BE2C (cell line): Measurements from ENCODE around the gene MEF2C.

Source experiments
- DNase-seq: peaks from one replicate; pipeline ENCODE4 v3.0.0-alpha.2; 2020
- H3K27me3 ChIP-seq: fragments of 250-450 bp; sonication (Bioruptor Pico); 2 replicates; pipeline ENCODE4 v1.5.1; 2020; ENCODE audit warnings: mild to moderate bottlenecking
- H3K36me3 ChIP-seq: fragments of 250-450 bp; sonication (Bioruptor Pico); 2 replicates; pipeline ENCODE4 v1.5.1; 2020; ENCODE audit warnings: mild to moderate bottlenecking
- H3K4me1 ChIP-seq: fragments of 250-450 bp; sonication (Bioruptor Pico); 2 replicates; pipeline ENCODE4 v1.5.1; 2020
- H3K4me3 ChIP-seq: 2 replicates; pipeline ENCODE4 v1.5.1; 2011; ENCODE audit warnings: low read depth, low read length
- H3K9me3 ChIP-seq: fragments of 250-450 bp; sonication (Bioruptor Pico); 2 replicates; pipeline ENCODE4 v1.5.1; 2020
- CTCF ChIP-seq: IDR thresholded peaks from 2 replicates; pipeline ENCODE4 v1.5.1; 2012; ENCODE audit warnings: mild to moderate bottlenecking, low read depth, low read length

MEF2C gene

GRCh38 chr5:88836195-88836838, 46.7 kb downstream of the MEF2C start:
- no peaks in the 10 kb centered on the region for H3K4me1 ChIP-seq
- H3K4me3 ChIP-seq = no peak overlapping the region
- H3K36me3 ChIP-seq = no peaks in the 10 kb centered on the region
- no peak for TF ChIP-seq CTCF
- peaks cover 4% of the 10 kb centered on the region; the same call in 1 of the 2 replicates for H3K27me3 ChIP-seq
- H3K9me3 ChIP-seq = no peaks in the 10 kb centered on the region
- no peak for DNase-seq

GRCh38 chr5:88834499-88834898, 48.5 kb downstream of the MEF2C start:
- Histone ChIP-seq H3K27me3 (peaks cover 4% of the 10 kb centered on the region; the same call in 1 of the 2 replicates), H3K36me3 (no peaks in the 10 kb centered on the region), H3K4me3 (no peak overlapping the region), H3K4me1 (no peaks in the 10 kb centered on the region), H3K9me3 (no peaks in the 10 kb centered on the region)
- DNase-seq = no peak
- TF ChIP-seq CTCF = no peak

GRCh38 chr5:88834131-88834462, 48.9 kb downstream of the MEF2C start:
- Histone ChIP-seq H3K4me1 (no peaks in the 10 kb centered on the region), H3K27me3 (peaks cover 4% of the 10 kb centered on the region; the same call in 1 of the 2 replicates), H3K9me3 (no peaks in the 10 kb centered on the region), H3K36me3 (no peaks in the 10 kb centered on the region), H3K4me3 (no peak overlapping the region)
- no peak for TF ChIP-seq CTCF
- no peak for DNase-seq

GRCh38 chr5:88833371-88834130, 49.4 kb downstream of the MEF2C start:
- no peak for DNase-seq
- Histone ChIP-seq H3K4me3 (no peak overlapping the region), H3K27me3 (peaks cover 1% of the 10 kb centered on the region; the same call in 1 of the 2 replicates), H3K4me1 (no peaks in the 10 kb centered on the region), H3K9me3 (no peaks in the 10 kb centered on the region), H3K36me3 (no peaks in the 10 kb centered on the region)
- TF ChIP-seq CTCF = no peak

- Histone ChIP-seq H3K9me3 (no peaks in the 10 kb centered on the region), H3K27me3 (no peaks in the 10 kb centered on the region), H3K4me3 (no peak overlapping the region), H3K36me3 (no peaks in the 10 kb centered on the region), H3K4me1 (no peaks in the 10 kb centered on the region)
- no peak for TF ChIP-seq CTCF
- DNase-seq = no peak
These were observed 51.2 kb downstream of the MEF2C start for GRCh38 chr5:88831816-88832215.

- Histone ChIP-seq H3K36me3 (no peaks in the 10 kb centered on the region), H3K9me3 (no peaks in the 10 kb centered on the region), H3K4me1 (no peaks in the 10 kb centered on the region), H3K4me3 (no peak overlapping the region), H3K27me3 (no peaks in the 10 kb centered on the region)
- no peak for DNase-seq
- no peak for TF ChIP-seq CTCF
These were observed 52.4 kb downstream of the MEF2C start for GRCh38 chr5:88830567-88830966.
